NT2/D1 (cell line): ENCODE measurements around the gene MAP2K5.
"Not testable (repeated sequence)": the region's sequence is repeated elsewhere in the genome, so short reads cannot be mapped to it uniquely, and the experiment has no call there.

ENCODE experiments used
- DNase-seq: peaks from one replicate; pipeline ENCODE4 v3.0.0-alpha.2; 2011; ENCODE audit warnings: low read depth, low spot score
- H3K27me3 ChIP-seq: 2 replicates; pipeline ENCODE4 v1.6.0; 2011; ENCODE audit warnings: mild to moderate bottlenecking; ENCODE audit not compliant: insufficient read length, insufficient read depth
- H3K36me3 ChIP-seq: 2 replicates; pipeline ENCODE4 v1.6.1; 2011; ENCODE audit warnings: mild to moderate bottlenecking, low read length, mixed read lengths; ENCODE audit not compliant: insufficient read depth, insufficient read length
- H3K4me1 ChIP-seq: 2 replicates; pipeline ENCODE4 v1.5.1; 2011; ENCODE audit not compliant: insufficient read depth, insufficient read length
- H3K4me3 ChIP-seq: 2 replicates; pipeline ENCODE4 v1.5.1; 2011; ENCODE audit warnings: low read depth; ENCODE audit not compliant: insufficient read length
- H3K9ac ChIP-seq: 2 replicates; pipeline ENCODE4 v1.6.0; 2011; ENCODE audit warnings: low read depth; ENCODE audit not compliant: insufficient read length
- H3K9me3 ChIP-seq: 2 replicates; pipeline ENCODE4 v1.5.1; 2011; ENCODE audit warnings: mild to moderate bottlenecking, low read length; ENCODE audit not compliant: insufficient read depth
- SUZ12 ChIP-seq: IDR thresholded peaks from 2 replicates; pipeline ENCODE4 v1.6.1; 2011; ENCODE audit not compliant: insufficient read length, insufficient read depth; ENCODE audit errors: extremely low read depth
- YY1 ChIP-seq: IDR thresholded peaks from 2 replicates; pipeline ENCODE4 v1.6.1; 2011; ENCODE audit not compliant: insufficient read length, insufficient read depth
- ZNF274 ChIP-seq: IDR thresholded peaks from 2 replicates; pipeline ENCODE4 v1.6.1; 2011; ENCODE audit warnings: mild to moderate bottlenecking, low read depth, low read length

Gene MAP2K5

GRCh38 chr15:67611370-67612369 lies 69.2 kb downstream of the MAP2K5 start:
- Histone ChIP-seq H3K4me1 (no peaks in the 10 kb centered on the region), H3K9me3 (no peaks in the 10 kb centered on the region)
- no peak for DNase-seq

GRCh38 chr15:67613211-67613610 lies 70.7 kb downstream of the MAP2K5 start:
- no peak overlapping the region for H3K9ac ChIP-seq
- H3K27me3 ChIP-seq: no peaks in the 10 kb centered on the region
- no peak overlapping the region for H3K4me3 ChIP-seq
- TF ChIP-seq YY1 (no peak), ZNF274 (no peak), SUZ12 (no peak)
- DNase-seq: no peak
- no peaks in the 10 kb centered on the region for H3K36me3 ChIP-seq
- no peaks in the 10 kb centered on the region for H3K9me3 ChIP-seq
- H3K4me1 ChIP-seq: no peaks in the 10 kb centered on the region

More at GRCh38 chr15:67611370-67612369, 69.2 kb downstream of the MAP2K5 start:
- H3K4me3 ChIP-seq: no peak overlapping the region
- H3K36me3 ChIP-seq: no peaks in the 10 kb centered on the region
- H3K9ac ChIP-seq: no peak overlapping the region
- TF ChIP-seq SUZ12: no peak
- TF ChIP-seq ZNF274: no peak
- TF ChIP-seq YY1: no peak
- no peaks in the 10 kb centered on the region for H3K27me3 ChIP-seq

GRCh38 chr15:67613708-67614107 lies 71.2 kb downstream of the MAP2K5 start:
- Histone ChIP-seq H3K4me3 (no peak overlapping the region), H3K9me3 (no peaks in the 10 kb centered on the region), H3K27me3 (no peaks in the 10 kb centered on the region), H3K4me1 (no peaks in the 10 kb centered on the region), H3K36me3 (no peaks in the 10 kb centered on the region), H3K9ac (no peak overlapping the region)
- no peak for DNase-seq
- TF ChIP-seq SUZ12 (no peak), YY1 (no peak)

- H3K4me3 ChIP-seq, H3K9ac ChIP-seq, H3K4me1 ChIP-seq, H3K9me3 ChIP-seq, H3K36me3 ChIP-seq, DNase-seq, H3K27me3 ChIP-seq: not testable (repeated sequence)
Measured at GRCh38 chr15:67615131-67615534, 72.6 kb downstream of the MAP2K5 start.

GRCh38 chr15:67618297-67618696 lies 75.8 kb downstream of the MAP2K5 start:
- no peak for DNase-seq
- no peak overlapping the region for H3K4me3 ChIP-seq
- no peaks in the 10 kb centered on the region for H3K9me3 ChIP-seq
- H3K9ac ChIP-seq: no peak overlapping the region
- TF ChIP-seq SUZ12: no peak
- TF ChIP-seq YY1: no peak
- no peak for TF ChIP-seq ZNF274
- no peaks in the 10 kb centered on the region for H3K4me1 ChIP-seq
- no peaks in the 10 kb centered on the region for H3K36me3 ChIP-seq
- no peaks in the 10 kb centered on the region for H3K27me3 ChIP-seq

- no peaks in the 10 kb centered on the region for H3K27me3 ChIP-seq
- TF ChIP-seq SUZ12 (no peak), YY1 (no peak), ZNF274 (no peak)
- no peaks in the 10 kb centered on the region for H3K36me3 ChIP-seq
- no peaks in the 10 kb centered on the region for H3K9me3 ChIP-seq
- H3K9ac ChIP-seq: no peak overlapping the region
- DNase-seq: no peak
- H3K4me1 ChIP-seq: no peaks in the 10 kb centered on the region
- H3K4me3 ChIP-seq: no peak overlapping the region
Measured at GRCh38 chr15:67622110-67622509, 79.6 kb downstream of the MAP2K5 start.

GRCh38 chr15:67632261-67632660 lies 89.8 kb downstream of the MAP2K5 start:
- no peak overlapping the region for H3K9ac ChIP-seq
- no peaks in the 10 kb centered on the region for H3K9me3 ChIP-seq
- DNase-seq: no peak
- TF ChIP-seq YY1: no peak
- TF ChIP-seq SUZ12: no peak
- TF ChIP-seq ZNF274: no peak
- H3K4me1 ChIP-seq: no peaks in the 10 kb centered on the region
- no peaks in the 10 kb centered on the region for H3K36me3 ChIP-seq
- no peak overlapping the region for H3K4me3 ChIP-seq
- no peaks in the 10 kb centered on the region for H3K27me3 ChIP-seq

- not testable (repeated sequence) for H3K27me3 ChIP-seq, H3K9ac ChIP-seq, H3K4me3 ChIP-seq, H3K36me3 ChIP-seq, H3K9me3 ChIP-seq, DNase-seq, H3K4me1 ChIP-seq
Measured at GRCh38 chr15:67635950-67636349, 93.4 kb downstream of the MAP2K5 start.
